HepG2 (cell line): ENCODE data around the gene PRDM11. TPM values are rescaled to one million over a fixed set of nuclear protein-coding genes. Genes with fewer than 3 reads are reported as not detected.

Experiments
- ATAC-seq: fragments of 200-7000 bp; cut with Tn5 transposase; 3 replicates; pipeline ENCODE4 v1.9.1; 2020; ENCODE audit warnings: mild to moderate bottlenecking, moderate library complexity
- BruUV-seq: library from RNA; stranded (reverse); fragments of 400-500 nt; replicated peaks from 2 replicates; lab custom pipeline; 2021; lab: Mats Ljungman, UMichigan
- CTCF ChIA-PET: fragments of 300-600 bp; formaldehyde crosslinking; extraction: SDS; loops from one replicate; lab custom pipeline; 2021; ENCODE audit warnings: low total read pairs, inconsistent platforms, low intra/inter-chr PET ratio; lab: Yijun Ruan, JAX
- POLR2A ChIA-PET: fragments of 350-600 bp; sonication (Branson Sonifier 250); formaldehyde crosslinking; loops from one replicate; lab custom pipeline; 2020; ENCODE audit warnings: antibody characterized with exemption, inconsistent platforms; lab: Yijun Ruan, JAX
- DNase-seq: peaks from one replicate; pipeline ENCODE4 v3.0.0-alpha.2; 2015; ENCODE audit warnings: low spot score
- FAIRE-seq: peaks from 3 replicates; lab custom pipeline; 2011; peaks lifted over from hg19 to GRCh38; lab: Jason Lieb, UNC
- H2AFZ ChIP-seq: one replicate; pipeline ENCODE4 v1.6.1; 2011; ENCODE audit warnings: low read length, inconsistent platforms
- H3K27ac ChIP-seq: fragments of 300-600 bp; 3 replicates; pipeline ENCODE4 v1.8.0; 2011; ENCODE audit warnings: mixed run types, mild to moderate bottlenecking, mixed read lengths, low read length, inconsistent platforms; ENCODE audit not compliant: insufficient read depth; ENCODE audit errors: extremely low read length
- H3K27me3 ChIP-seq, 2 experiments: fragments of 200-600 bp in 1 of 2; 2 replicates in 1 of 2; 3 replicates in 1 of 2; pipeline versions ENCODE4 v1.6.0 to v1.8.0; 2011; ENCODE audit warnings: low read length in 2 of 2, mild to moderate bottlenecking in 2 of 2, moderate library complexity in 2 of 2, inconsistent platforms in 1 of 2; ENCODE audit not compliant: insufficient read depth in 2 of 2, control insufficient read depth in 1 of 2
- H3K36me3 ChIP-seq, 2 experiments: fragments of 200-600 bp in 1 of 2; replicated peaks in 1 of 2; 2 replicates in 1 of 2; 3 replicates in 1 of 2; pipeline versions ENCODE4 v1.5.1 to v1.8.0; 2011; ENCODE audit warnings: low read length in 2 of 2, inconsistent platforms in 1 of 2; ENCODE audit not compliant: insufficient read depth in 2 of 2, control insufficient read depth in 1 of 2
- H3K4me1 ChIP-seq: 2 replicates; pipeline ENCODE4 v1.5.1; 2012; ENCODE audit warnings: low read length, inconsistent platforms; ENCODE audit not compliant: insufficient read depth
- H3K4me2 ChIP-seq: 2 replicates; pipeline ENCODE4 v1.6.0; 2011; ENCODE audit warnings: low read depth, low read length, inconsistent platforms
- H3K4me3 ChIP-seq, 3 experiments: fragments of 200-600 bp in 1 of 3; sonication (generic), shearing (Covaris generic) in 1 of 3; replicated peaks in 1 of 3; 2 replicates each; pipeline ENCODE4 v1.5.1; 2011 to 2016; ENCODE audit warnings: low read length in 3 of 3, inconsistent platforms in 2 of 3, low read depth in 2 of 3, mild to moderate bottlenecking in 2 of 3, control low read depth in 1 of 3, mixed read lengths in 1 of 3; ENCODE audit not compliant: insufficient read depth in 1 of 3
- H3K79me2 ChIP-seq: one replicate; pipeline ENCODE4 v1.6.1; 2011; ENCODE audit warnings: low read length, inconsistent platforms; ENCODE audit not compliant: insufficient read depth
- H3K9ac ChIP-seq: 2 replicates; pipeline ENCODE4 v1.6.0; 2011; ENCODE audit warnings: mild to moderate bottlenecking, low read depth, low read length, inconsistent platforms; ENCODE audit not compliant: insufficient read depth
- H3K9me3 ChIP-seq: 2 replicates; pipeline ENCODE4 v1.5.1; 2012; ENCODE audit warnings: mild to moderate bottlenecking, low read length
- H4K20me1 ChIP-seq: 2 replicates; pipeline ENCODE4 v1.6.0; 2011; ENCODE audit warnings: inconsistent platforms, mild to moderate bottlenecking, low read length, moderate library complexity; ENCODE audit not compliant: insufficient read depth
- FOXK1 ChIP-seq: sonication (generic); formaldehyde crosslinking; IDR thresholded peaks from 2 replicates; pipeline ENCODE4 v1.4.0; 2020; ENCODE audit warnings: low read depth, missing genetic modification reagents, borderline replicate concordance
- HNF4A ChIP-seq: sonication (generic); formaldehyde crosslinking; IDR thresholded peaks from 2 replicates; pipeline ENCODE4 v1.4.0; 2020; ENCODE audit warnings: missing genetic modification reagents
- JUN ChIP-seq: sonication (generic); formaldehyde crosslinking; IDR thresholded peaks from 2 replicates; pipeline ENCODE4 v1.4.0; 2020; ENCODE audit warnings: mild to moderate bottlenecking, missing genetic modification reagents
- KLF6 ChIP-seq: IDR thresholded peaks from 2 replicates; pipeline ENCODE4 v1.8.0; 2016; ENCODE audit warnings: missing biosample characterization, missing genetic modification reagents
- PITX1 ChIP-seq: sonication (generic); formaldehyde crosslinking; IDR thresholded peaks from 2 replicates; pipeline ENCODE4 v1.5.1; 2020; ENCODE audit warnings: mild to moderate bottlenecking, missing genetic modification reagents
- ZNF225 ChIP-seq: sonication (generic); formaldehyde crosslinking; IDR thresholded peaks from 2 replicates; pipeline ENCODE4 v1.4.0; 2020; ENCODE audit warnings: mild to moderate bottlenecking, missing genetic modification reagents
- ZNF251 ChIP-seq: sonication (generic); formaldehyde crosslinking; IDR thresholded peaks from 2 replicates; pipeline ENCODE4 v1.9.0; 2021; ENCODE audit warnings: mild to moderate bottlenecking, missing genetic modification reagents
- ZNF768 ChIP-seq: sonication (generic); formaldehyde crosslinking; IDR thresholded peaks from 2 replicates; pipeline ENCODE4 v1.4.0; 2020; ENCODE audit warnings: missing genetic modification reagents
- WGBS: methylation state at CpG from one replicate; pipeline ENCODE4 v1.1.6; 2017; ENCODE audit warnings: low lambda C conversion rate; 5-methylcytosine and 5-hydroxymethylcytosine counted together
- in situ Hi-C: cut with HindIII; loops from 2 replicates; pipeline ENCODE4 v1.10.0; 2017; ENCODE audit warnings: low pct_unique_long_range_greater_than_20kb; ENCODE audit not compliant: extremely low pct_ligation_motif_present
- intact Hi-C: fragments of 100-400 bp; cut with micrococcal nuclease; formaldehyde crosslinking; loops from one replicate; pipeline ENCODE4 v1.10.0; 2022; ENCODE audit not compliant: unreplicated experiment
- polyA plus RNA-seq, 8 experiments: library from polyadenylated mRNA; depleted of rRNA in 3 of 8; stranded (reverse) in 7 of 8; unstranded in 1 of 8; fragments of >200 nt; fragmentation: Illumina TruSeq in 4 of 8; extraction: Trizol in 4 of 8; gene quantifications; 2 replicates each; pipeline versions ENCODE4 v1.2.1 to v1.2.3, GENCODE V29; 2011 to 2016; ENCODE audit warnings: low read depth in 4 of 8, missing spikeins in 1 of 8, mixed read lengths in 1 of 8; ENCODE audit not compliant: insufficient read depth in 1 of 8
- total RNA-seq, 5 experiments: library from RNA; depleted of rRNA; stranded (reverse); fragments of >200 nt; fragmentation: Illumina TruSeq; extraction: Trizol; gene quantifications; 2 replicates each; pipeline ENCODE4 v1.2.3, GENCODE V29; 2016; ENCODE audit warnings: low read depth in 1 of 5
- TF ChIP-seq, protein P1 (sequence below): sonication (generic); formaldehyde crosslinking; IDR thresholded peaks from 2 replicates; pipeline ENCODE4 v1.8.0; 2022; ENCODE audit warnings: missing genetic modification reagents, low read depth, mild to moderate bottlenecking, borderline replicate concordance
- TF ChIP-seq, protein P2 (sequence below): sonication (generic); formaldehyde crosslinking; IDR thresholded peaks from 2 replicates; pipeline ENCODE4 v1.4.0; 2020; ENCODE audit warnings: missing genetic modification reagents

The PRDM11 gene
- total and polyA plus RNA-seq, 2 of the 13 experiments (the other 11 are each of a cell fraction or from before 2014, with no cell fraction given) = 3.4 to 4.7 TPM

DNA sequence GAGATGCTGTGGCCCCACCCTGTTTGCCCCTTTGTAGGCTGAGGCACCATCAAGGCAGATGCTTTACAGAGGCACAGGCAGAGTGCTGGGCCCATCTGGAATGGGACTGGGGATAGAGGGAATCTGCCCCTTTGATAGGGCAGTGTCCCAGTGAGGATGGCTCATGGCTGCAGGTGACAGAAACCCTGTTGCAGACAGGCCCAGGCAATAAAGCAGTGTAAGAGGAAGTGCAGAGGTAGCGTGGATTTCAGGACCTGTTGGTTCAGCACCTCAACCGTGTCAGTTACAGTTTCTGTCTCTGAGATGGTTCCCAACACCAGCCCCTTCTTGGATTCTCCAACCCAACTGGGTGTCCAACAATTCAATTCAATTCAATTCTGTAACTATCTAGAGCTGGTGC, 25.1 kb downstream of the PRDM11 start:
- H4K20me1 ChIP-seq = no peaks in the 10 kb centered on the region
- H3K27me3 ChIP-seq = no peaks in the 10 kb centered on the region
- FAIRE-seq = no peak
- H3K79me2 ChIP-seq = no peaks in the 10 kb centered on the region
- H3K4me1 ChIP-seq = peaks cover 20% of the 10 kb centered on the region
- ATAC-seq = no peak
- H2AFZ ChIP-seq = no peak overlapping the region
- intact Hi-C loops = no loop called here
- ChIA-PET CTCF (no interaction called here), POLR2A (no interaction called here)
- DNase-seq = no peak
- no peak overlapping the region for H3K27ac ChIP-seq
- WGBS = 100% methylated on average over 1 of the region's 2 CpGs
- no peak overlapping the region for H3K4me3 ChIP-seq
- no peak overlapping the region for H3K4me2 ChIP-seq
- in situ Hi-C loops = no loop called here
- H3K9me3 ChIP-seq = no peaks in the 10 kb centered on the region
- TF ChIP-seq ZNF251 (CRISPR knock-in tag) = no peak
- no peak for TF ChIP-seq JUN (CRISPR knock-in tag)
- TF ChIP-seq ZNF225 (CRISPR knock-in tag) = no peak
- H3K9ac ChIP-seq = no peak overlapping the region
- H3K36me3 ChIP-seq = no peaks in the 10 kb centered on the region
- no TSS peak for BruUV-seq

DNA sequence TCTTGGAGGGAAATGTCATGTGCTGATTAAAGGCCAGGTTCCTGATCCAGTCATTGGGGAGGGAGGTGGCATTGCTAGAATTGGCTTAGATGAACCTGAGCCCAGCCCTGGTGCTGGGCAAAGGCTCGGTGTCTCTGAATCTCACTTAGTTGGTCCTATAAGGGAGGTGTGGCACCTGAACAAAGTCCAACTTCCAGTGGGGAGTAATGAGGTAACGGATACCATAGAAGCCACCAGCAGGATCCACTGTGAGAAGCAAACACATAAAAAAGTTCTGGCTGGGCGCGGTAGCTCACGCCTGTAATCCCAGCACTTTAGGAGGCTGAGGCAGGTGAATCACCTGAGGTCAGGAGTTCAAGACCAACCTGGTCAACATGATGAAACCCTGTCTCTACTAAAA, 26.6 kb downstream of the PRDM11 start:
- Histone ChIP-seq H3K4me2 (no peak overlapping the region), H3K9me3 (no peaks in the 10 kb centered on the region), H3K4me3 (no peak overlapping the region), H4K20me1 (no peaks in the 10 kb centered on the region), H3K79me2 (no peaks in the 10 kb centered on the region), H3K9ac (no peak overlapping the region), H3K36me3 (no peaks in the 10 kb centered on the region), H3K27me3 (no peaks in the 10 kb centered on the region; a peak in 1 of 5 replicates), H3K27ac (no peak overlapping the region), H2AFZ (no peak overlapping the region), H3K4me1 (peaks cover 20% of the 10 kb centered on the region)
- BruUV-seq = no TSS peak
- in situ Hi-C loops (no loop called here), intact Hi-C loops (no loop called here)
- TF ChIP-seq PITX1 = no peak
- TF ChIP-seq, protein P1, sequence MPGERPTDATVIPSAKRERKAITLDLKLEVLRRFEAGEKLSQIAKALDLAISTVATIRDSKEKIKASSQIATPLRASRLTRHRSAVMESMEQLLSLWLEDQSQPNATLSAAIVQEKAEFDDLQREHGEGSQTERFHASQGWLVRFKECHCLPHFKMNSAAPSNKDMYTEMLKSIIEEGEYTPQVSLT (CRISPR knock-in tag) = no peak
- TF ChIP-seq FOXK1 (CRISPR knock-in tag) = no peak
- no peak for TF ChIP-seq KLF6 (CRISPR knock-in tag)
- TF ChIP-seq ZNF768 = peak; percentile 17; the same call in 1 of the 2 replicates
- TF ChIP-seq, protein P2, sequence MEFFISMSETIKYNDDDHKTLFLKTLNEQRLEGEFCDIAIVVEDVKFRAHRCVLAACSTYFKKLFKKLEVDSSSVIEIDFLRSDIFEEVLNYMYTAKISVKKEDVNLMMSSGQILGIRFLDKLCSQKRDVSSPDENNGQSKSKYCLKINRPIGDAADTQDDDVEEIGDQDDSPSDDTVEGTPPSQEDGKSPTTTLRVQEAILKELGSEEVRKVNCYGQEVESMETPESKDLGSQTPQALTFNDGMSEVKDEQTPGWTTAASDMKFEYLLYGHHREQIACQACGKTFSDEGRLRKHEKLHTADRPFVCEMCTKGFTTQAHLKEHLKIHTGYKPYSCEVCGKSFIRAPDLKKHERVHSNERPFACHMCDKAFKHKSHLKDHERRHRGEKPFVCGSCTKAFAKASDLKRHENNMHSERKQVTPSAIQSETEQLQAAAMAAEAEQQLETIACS = no peak
- peak; percentile 45 for TF ChIP-seq HNF4A
- POLR2A ChIA-PET = no interaction called here
- DNase-seq = peak; percentile 48
- ATAC-seq = peak; percentile 55
- FAIRE-seq = no peak
- WGBS = 46% methylated on average over 5 of the region's 5 CpGs
- CTCF ChIA-PET = no interaction called here
